Measurements from ENCODE around the gene MET. TPM values are rescaled to one million over a fixed set of nuclear protein-coding genes. Genes with fewer than 3 reads are reported as not detected.

MET gene
- polyA plus RNA-seq, 6 donors from 2014 or later, result not detected

DNA sequence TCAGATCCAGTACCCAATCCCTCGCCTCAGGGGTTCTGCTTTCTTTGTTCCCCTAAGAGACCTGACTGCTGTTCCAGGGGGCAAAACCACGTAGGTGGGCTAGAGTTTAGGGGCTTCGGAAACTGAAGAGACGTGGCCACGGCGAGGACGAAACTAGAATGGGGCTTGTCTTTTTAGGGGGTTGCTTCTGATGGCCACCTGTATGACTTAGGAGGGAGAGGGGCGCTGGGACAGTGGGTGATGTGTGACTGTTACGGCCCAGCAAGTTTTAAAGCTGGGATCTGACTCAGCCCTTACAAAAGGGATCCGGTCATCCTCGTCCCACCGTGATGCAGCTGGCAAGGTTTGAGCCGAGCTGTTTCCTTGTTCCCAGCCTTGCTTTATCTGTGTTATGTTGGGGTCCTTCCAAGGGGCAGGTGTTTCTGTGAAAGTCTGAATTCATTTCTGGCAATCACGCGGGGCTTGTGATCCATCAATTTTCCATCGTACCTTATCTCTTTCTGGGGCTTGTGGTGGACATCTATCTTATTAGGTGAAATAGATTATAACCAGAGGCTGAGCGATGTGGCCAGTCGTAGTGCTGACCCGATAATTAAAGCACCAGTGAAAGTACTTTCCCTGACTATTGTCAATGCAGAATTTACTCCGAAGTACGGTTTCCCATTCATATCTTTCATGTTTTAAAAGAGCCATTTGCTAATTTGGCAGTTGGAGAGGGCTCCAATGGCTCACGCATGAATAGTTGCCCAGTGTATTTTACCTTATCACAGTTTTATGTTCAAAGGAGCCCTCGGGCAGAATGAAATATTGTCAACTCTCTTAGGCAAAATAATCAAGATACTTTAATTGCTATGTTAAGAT is 830 bp downstream of the MET start:
- Mint-ChIP-seq H3K27ac (no peak overlapping the region), H3K27me3 (peaks cover 63 to 79% (median 63%) of the 10 kb centered on the region in 3 donors), H3K9me3 (peaks cover 0 to 7% (median 2%) of the 10 kb centered on the region in 7 donors), H3K4me1 (peaks cover 4 to 13% (median 13%) of the 10 kb centered on the region in 3 donors), H3K36me3 (no peaks in the 10 kb centered on the region), H3K4me3 (peak overlapping the region in 7 of 8 donors; percentile 44 to 80 (median 67))
- no peak for ATAC-seq (ENCODE audit: low read depth in 2 of 2)
- no peak for DNase-seq

DNA sequence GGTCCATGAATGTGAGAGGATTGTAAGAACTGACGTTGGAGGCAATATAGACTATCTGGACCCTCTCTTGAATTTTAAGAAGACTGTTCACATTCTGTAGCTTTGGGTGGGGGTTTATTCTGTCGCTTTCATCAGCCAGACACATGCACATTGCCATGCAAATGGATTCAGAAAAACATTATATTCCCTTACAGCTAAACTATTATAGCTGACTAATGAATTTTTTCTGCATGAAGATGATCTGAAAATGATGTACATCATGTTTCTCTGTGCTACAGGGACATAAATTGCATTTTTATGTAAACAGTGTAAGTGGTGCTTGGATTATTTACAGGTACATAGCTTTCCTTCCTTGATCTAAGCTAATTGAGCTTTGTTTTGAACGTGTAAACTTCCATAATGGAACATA is 1.5 kb downstream of the MET start:
- peaks cover 61 to 81% (median 64%) of the 10 kb centered on the region in 3 donors for H3K27me3 Mint-ChIP-seq
- peaks cover 4 to 13% (median 13%) of the 10 kb centered on the region in 3 donors for H3K4me1 Mint-ChIP-seq
- peak overlapping the region in 3 of 8 donors; percentile 9 to 80 (median 65) for H3K4me3 Mint-ChIP-seq
- no peak overlapping the region for H3K27ac Mint-ChIP-seq
- ATAC-seq (ENCODE audit: low read depth in 2 of 2) (no peak), DNase-seq (no peak)
- peaks cover 0 to 7% (median 2%) of the 10 kb centered on the region in 7 donors for H3K9me3 Mint-ChIP-seq
- no peaks in the 10 kb centered on the region for H3K36me3 Mint-ChIP-seq

DNA sequence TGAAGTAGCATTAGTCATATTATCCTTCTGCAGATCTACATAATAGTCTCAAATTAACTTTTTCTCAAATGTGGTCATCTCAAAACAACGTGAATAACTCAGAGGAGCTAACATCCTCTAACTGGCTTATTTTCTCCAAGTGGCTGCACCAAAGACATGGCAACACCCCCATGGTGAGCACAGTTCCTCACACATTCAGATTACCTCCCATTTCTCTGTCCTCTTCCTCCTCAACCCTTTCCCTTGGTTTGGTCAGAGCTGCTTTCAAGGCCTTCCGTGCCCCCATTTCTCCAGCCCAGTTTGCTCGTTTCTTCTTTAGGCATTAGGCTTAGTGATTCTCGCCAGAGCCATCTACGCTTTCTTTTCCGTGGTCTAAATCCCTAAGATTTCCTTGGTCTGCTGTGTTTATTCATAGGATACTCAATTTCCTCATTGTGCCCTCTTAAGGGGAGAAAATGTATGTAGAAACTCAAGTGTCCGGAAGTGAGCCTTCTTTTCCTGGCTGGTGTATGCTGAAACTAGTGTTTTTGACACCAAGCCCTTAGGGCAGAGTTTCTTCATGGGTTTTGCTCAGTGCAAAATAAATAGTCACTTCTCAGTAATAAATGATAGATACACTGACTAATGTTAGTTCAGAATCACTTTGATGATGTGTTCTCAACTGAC is 2.6 kb downstream of the MET start:
- DNase-seq (no peak), ATAC-seq (ENCODE audit: low read depth in 2 of 2) (no peak)
- Mint-ChIP-seq H3K27ac (peak overlapping the region in 1 of 6 donors; percentile 1), H3K4me3 (peak overlapping the region in 2 of 8 donors; percentile 2 to 43), H3K4me1 (peaks cover 8 to 17% (median 14%) of the 10 kb centered on the region in 3 donors), H3K9me3 (peaks cover 0 to 3% (median 0%) of the 10 kb centered on the region in 7 donors), H3K27me3 (peaks cover 55 to 76% (median 62%) of the 10 kb centered on the region in 3 donors), H3K36me3 (no peaks in the 10 kb centered on the region)

DNA sequence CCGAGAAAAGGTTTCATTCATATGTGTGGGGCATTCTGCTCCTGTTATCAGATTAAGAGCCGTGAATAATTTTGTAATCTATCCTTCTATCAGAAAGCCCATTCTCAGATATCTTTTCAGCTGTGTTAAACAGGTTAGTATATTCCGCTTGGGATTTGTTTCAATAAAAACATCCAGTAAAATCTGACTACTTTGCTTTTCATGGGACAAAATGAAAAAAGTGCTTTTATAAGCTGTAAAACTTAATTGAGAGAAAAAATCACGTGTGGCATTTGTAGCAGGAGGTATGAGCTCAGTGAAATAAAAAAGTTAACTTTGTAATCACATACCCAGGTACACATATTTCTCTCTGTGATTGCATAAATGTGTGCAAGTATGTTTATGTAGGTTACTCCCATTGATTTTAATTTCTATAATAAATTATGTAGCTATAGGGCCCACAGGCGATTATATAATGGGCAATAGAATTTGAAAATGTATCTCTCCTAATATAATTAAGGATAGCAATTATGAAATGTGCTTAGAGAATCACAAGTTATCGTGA is 3.9 kb downstream of the MET start:
- no peak for ATAC-seq (ENCODE audit: low read depth in 2 of 2)
- peaks cover 56 to 76% (median 62%) of the 10 kb centered on the region in 3 donors for H3K27me3 Mint-ChIP-seq

DNA sequence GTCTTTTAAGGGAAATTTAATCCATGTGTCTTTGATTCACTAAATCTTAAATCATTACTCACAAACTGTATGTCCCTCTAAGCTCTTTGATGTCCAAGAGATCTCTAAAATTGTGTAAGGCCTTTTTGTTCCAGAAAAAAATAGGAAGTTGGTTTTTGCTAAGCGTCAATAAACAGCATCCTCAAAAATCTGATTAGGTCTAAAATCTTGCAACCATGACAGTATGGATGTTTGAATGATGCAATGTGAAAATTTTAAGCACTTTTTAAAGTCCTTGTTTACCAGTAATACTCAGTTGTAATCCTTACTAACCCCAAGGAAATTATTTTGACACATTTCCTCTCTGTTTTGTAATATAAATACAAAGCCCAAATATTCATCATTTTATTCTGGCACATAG is 6.8 kb downstream of the MET start:
- Mint-ChIP-seq H3K36me3 (peaks cover 0 to 5% of the 10 kb centered on the region in 2 donors), H3K27me3 (peaks cover 57 to 70% (median 63%) of the 10 kb centered on the region in 3 donors), H3K4me3 (no peak overlapping the region), H3K4me1 (peaks cover 8 to 14% (median 9%) of the 10 kb centered on the region in 3 donors), H3K27ac (no peak overlapping the region), H3K9me3 (peaks cover 2 to 8% (median 4%) of the 10 kb centered on the region in 7 donors)
- ATAC-seq (ENCODE audit: low read depth in 2 of 2) (no peak), DNase-seq (no peak)

More for the DNA sequence above, 3.9 kb downstream of the MET start:
- H3K9me3 Mint-ChIP-seq, result no peaks in the 10 kb centered on the region
- no peak overlapping the region for H3K4me3 Mint-ChIP-seq
- H3K27ac Mint-ChIP-seq, result no peak overlapping the region
- DNase-seq, result no peak
- peaks cover 8 to 20% (median 14%) of the 10 kb centered on the region in 3 donors for H3K4me1 Mint-ChIP-seq
- H3K36me3 Mint-ChIP-seq, result no peaks in the 10 kb centered on the region

DNA sequence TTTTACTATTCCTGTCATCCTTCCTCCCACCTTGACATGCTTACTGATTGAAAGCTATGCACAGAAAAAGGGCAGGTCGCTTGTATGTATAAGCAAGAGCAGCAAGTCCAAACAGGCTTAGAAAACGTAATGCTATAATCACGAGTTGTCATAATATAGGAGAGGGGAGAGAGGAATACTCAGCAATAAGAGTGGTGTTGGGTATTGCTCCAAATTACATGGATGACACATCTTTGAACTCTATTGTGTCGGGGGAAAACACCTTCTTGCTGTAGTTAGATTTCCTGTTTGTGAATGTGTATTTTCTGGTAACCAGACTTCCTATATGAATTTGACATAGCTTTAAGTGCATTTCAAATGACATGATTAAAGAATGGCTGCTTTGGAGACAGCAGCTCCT is 7.5 kb downstream of the MET start:
- DNase-seq (no peak), ATAC-seq (ENCODE audit: low read depth in 2 of 2) (peak; percentile 20 to 34)
- Mint-ChIP-seq H3K4me1 (peaks cover 13 to 21% (median 16%) of the 10 kb centered on the region in 3 donors), H3K4me3 (no peak overlapping the region), H3K27me3 (peaks cover 58 to 73% (median 67%) of the 10 kb centered on the region in 3 donors), H3K36me3 (peaks cover 0 to 13% of the 10 kb centered on the region in 2 donors), H3K27ac (no peak overlapping the region), H3K9me3 (peaks cover 3 to 10% (median 6%) of the 10 kb centered on the region in 7 donors)

DNA sequence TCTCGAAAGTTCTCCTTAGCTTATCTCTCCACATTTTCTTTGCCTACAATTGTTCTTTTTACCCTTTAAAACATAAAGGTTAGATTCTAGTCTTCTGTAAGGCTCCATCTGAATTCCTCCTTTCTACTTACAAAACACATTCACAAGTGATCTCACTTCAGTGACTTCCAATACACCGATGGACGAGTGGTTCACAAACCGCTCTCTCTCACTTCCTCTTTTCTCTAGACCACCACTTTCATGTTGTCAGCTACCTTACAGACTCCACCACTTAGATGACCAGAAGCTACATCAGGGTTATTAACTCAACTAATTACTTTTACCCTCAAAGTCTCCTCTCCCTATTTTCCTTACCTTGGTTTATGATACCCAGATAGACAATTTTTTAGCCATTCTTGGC is 11.8 kb downstream of the MET start:
- ATAC-seq (ENCODE audit: low read depth in 2 of 2) (peak; percentile 97 to 99), DNase-seq (peak; percentile 59)
- H3K9me3 Mint-ChIP-seq, result peaks cover 3 to 10% (median 6%) of the 10 kb centered on the region in 7 donors
- H3K27me3 Mint-ChIP-seq, result peaks cover 62 to 75% (median 70%) of the 10 kb centered on the region in 3 donors
- peaks cover 0 to 19% of the 10 kb centered on the region in 2 donors for H3K36me3 Mint-ChIP-seq
- peak overlapping the region in 1 of 8 donors; percentile 49 for H3K4me3 Mint-ChIP-seq
- H3K4me1 Mint-ChIP-seq, result peaks cover 13 to 23% (median 21%) of the 10 kb centered on the region in 3 donors
- peak overlapping the region in 3 of 6 donors; percentile 12 to 85 (median 71) for H3K27ac Mint-ChIP-seq

DNA sequence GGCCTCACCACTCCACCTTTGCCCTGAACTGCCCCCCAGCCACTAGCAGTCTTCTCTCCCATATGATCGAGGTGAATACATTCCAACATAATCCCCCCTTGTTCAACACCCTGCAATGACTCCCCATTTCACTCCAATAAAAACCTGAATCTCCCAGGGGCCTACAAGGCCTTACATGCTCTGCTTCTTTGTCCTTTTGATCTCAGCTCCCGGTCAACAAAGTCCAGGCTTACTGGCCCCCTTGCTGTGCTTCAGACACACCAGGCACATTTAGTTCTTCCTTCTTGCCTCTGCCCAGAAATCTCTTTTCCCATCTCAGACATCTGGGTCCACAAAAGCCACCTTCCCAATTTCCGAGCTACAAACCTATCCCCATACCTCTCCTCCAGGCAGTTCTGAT is 14.0 kb downstream of the MET start:
- no peak for DNase-seq
- H3K27ac Mint-ChIP-seq, result peak overlapping the region in 1 of 6 donors; percentile 59
- peaks cover 62 to 71% (median 65%) of the 10 kb centered on the region in 3 donors for H3K27me3 Mint-ChIP-seq
- H3K4me1 Mint-ChIP-seq, result peaks cover 17 to 26% (median 19%) of the 10 kb centered on the region in 3 donors
- peaks cover 3 to 10% (median 6%) of the 10 kb centered on the region in 7 donors for H3K9me3 Mint-ChIP-seq
- no peak for ATAC-seq (ENCODE audit: low read depth in 2 of 2)
- H3K4me3 Mint-ChIP-seq, result no peak overlapping the region
- H3K36me3 Mint-ChIP-seq, result peaks cover 0 to 19% of the 10 kb centered on the region in 2 donors

DNA sequence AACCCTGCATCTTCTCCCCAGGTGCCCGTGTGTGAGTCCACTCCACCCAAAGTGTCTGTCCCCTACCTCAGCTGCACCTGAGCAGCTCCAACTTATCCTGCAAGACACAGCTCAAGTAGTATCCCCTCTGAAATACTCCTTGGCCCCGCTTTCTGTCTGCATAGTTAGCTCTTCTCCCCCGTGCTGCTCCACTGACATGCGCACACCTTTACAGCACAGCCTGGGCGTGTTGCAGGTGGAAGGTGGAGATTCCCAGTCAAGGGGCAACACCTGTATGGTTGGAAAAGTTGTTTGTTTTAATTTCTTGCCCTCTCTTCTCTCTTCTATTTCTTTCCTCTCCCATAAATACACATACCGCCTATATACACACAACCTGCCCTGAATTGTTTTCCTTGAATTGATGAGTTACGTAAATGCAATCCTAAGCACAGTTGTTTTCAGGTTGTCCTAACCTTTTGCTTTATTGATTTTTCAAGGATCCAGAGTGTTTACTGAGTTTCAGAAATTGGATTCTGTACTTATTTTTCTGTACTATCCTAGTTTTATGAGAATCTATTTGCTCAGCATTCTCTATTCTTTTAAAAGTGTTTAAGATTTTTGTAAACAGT is 14.9 kb downstream of the MET start:
- DNase-seq (no peak), ATAC-seq (ENCODE audit: low read depth in 2 of 2) (no peak)
- Mint-ChIP-seq H3K27ac (no peak overlapping the region), H3K27me3 (peaks cover 60 to 67% (median 62%) of the 10 kb centered on the region in 3 donors), H3K36me3 (peaks cover 0 to 19% of the 10 kb centered on the region in 2 donors), H3K4me1 (peaks cover 17 to 26% (median 19%) of the 10 kb centered on the region in 3 donors), H3K9me3 (peaks cover 3 to 10% (median 6%) of the 10 kb centered on the region in 7 donors), H3K4me3 (no peak overlapping the region)

DNA sequence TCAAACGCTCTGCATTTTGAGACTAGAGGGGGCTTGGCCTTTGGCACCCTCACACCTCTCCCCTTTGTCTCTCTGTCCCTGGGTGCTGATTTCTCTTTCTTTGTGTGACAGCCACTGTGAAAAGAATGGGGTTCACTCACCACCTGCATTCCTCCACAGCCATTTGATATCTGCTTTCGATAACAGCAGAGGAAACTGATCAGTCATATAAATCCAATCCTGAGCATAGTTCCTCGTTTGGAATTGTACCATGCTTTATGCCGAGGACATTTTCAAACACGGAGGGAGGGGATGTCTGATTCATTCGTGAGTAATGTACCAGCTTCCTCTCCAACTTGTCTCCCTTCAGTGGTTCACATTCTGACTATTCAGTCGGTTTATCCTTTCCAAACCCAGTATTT is 15.8 kb downstream of the MET start:
- H3K27me3 Mint-ChIP-seq, result peaks cover 56 to 63% (median 58%) of the 10 kb centered on the region in 3 donors
- H3K9me3 Mint-ChIP-seq, result peaks cover 3 to 10% (median 6%) of the 10 kb centered on the region in 7 donors
- peaks cover 24 to 33% (median 25%) of the 10 kb centered on the region in 3 donors for H3K4me1 Mint-ChIP-seq
- H3K27ac Mint-ChIP-seq, result no peak overlapping the region
- no peak overlapping the region for H3K4me3 Mint-ChIP-seq
- ATAC-seq (ENCODE audit: low read depth in 2 of 2) (no peak), DNase-seq (no peak)
- H3K36me3 Mint-ChIP-seq, result peaks cover 0 to 19% of the 10 kb centered on the region in 2 donors

DNA sequence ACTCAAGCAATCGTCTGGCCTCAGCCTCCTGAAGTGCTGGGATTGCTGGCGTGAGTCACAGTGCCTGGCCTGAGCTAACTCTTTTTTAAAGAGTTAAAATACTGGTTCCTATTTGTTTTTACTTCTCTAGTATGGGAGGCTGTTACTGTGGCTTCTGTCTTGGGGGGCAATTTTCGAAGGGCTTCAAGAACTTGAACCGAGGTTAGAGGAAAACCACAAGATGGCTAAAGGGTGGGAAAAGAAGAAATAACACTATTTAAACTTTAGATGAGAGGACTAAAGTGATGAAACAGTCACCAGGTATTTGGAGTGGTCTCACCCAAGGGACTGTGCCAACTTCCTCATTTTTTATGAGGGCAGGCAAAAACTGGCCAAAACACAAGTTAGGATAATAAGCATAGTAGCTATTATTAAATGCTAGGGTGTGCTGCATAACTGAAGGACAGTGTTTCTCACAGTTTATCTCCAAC is 17.8 kb downstream of the MET start:
- no peak for ATAC-seq (ENCODE audit: low read depth in 2 of 2)
- H3K9me3 Mint-ChIP-seq, result peaks cover 0 to 2% (median 0%) of the 10 kb centered on the region in 7 donors
- H3K27ac Mint-ChIP-seq, result no peak overlapping the region
- H3K27me3 Mint-ChIP-seq, result peaks cover 38 to 45% (median 43%) of the 10 kb centered on the region in 3 donors
- H3K4me3 Mint-ChIP-seq, result no peak overlapping the region
- peaks cover 16 to 22% (median 21%) of the 10 kb centered on the region in 3 donors for H3K4me1 Mint-ChIP-seq
- no peak for DNase-seq
- H3K36me3 Mint-ChIP-seq, result peaks cover 0 to 3% of the 10 kb centered on the region in 2 donors

DNA sequence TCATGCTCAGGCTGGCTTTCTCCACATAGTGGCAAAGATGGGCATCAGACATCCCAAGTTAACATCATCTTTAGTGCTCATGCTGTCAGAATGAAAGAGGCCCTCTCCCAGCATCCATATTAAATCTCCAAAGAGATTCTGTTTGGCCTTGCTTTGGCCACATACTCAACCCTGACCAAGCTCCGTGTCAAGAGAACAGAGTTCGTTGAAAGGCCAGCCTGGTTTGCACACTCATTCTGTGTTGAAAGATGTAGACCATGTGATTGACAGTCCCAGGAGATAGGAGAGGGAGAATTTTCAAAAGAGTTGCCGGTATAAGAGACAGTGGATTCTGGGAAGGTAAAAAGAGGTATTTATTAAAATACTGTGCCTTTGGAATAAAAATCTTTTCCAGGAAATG is 19.7 kb downstream of the MET start:
- peaks cover 0 to 2% (median 0%) of the 10 kb centered on the region in 7 donors for H3K9me3 Mint-ChIP-seq
- no peak overlapping the region for H3K27ac Mint-ChIP-seq
- H3K4me3 Mint-ChIP-seq, result no peak overlapping the region
- H3K27me3 Mint-ChIP-seq, result peaks cover 36 to 40% (median 39%) of the 10 kb centered on the region in 3 donors
- DNase-seq, result no peak
- H3K4me1 Mint-ChIP-seq, result peaks cover 15 to 22% (median 21%) of the 10 kb centered on the region in 3 donors
- H3K36me3 Mint-ChIP-seq, result peaks cover 0 to 8% of the 10 kb centered on the region in 2 donors
- ATAC-seq (ENCODE audit: low read depth in 2 of 2), result no peak

Data from naive B cell (primary cell).